Measurements from ENCODE around the gene DRAM2.

GRCh38 chr1:111179968-111180533, 40.2 kb upstream of the DRAM2 start:
- TF ChIP-seq CTCF (IDR thresholded peaks at IDR 0.05; ENCODE audit: low read depth, low read length) (no peak), POLR2A (IDR thresholded peaks at IDR 0.05; ENCODE audit: extremely low read depth, insufficient read length) (no peak), MAX (IDR thresholded peaks at IDR 0.05; ENCODE audit: low read depth, low read length) (no peak), MYC (IDR thresholded peaks at IDR 0.05; ENCODE audit: low read depth, low read length) (no peak)

Data from NB4 (cell line).